Activated naive CD4-positive, alpha-beta T cell treated with anti-CD3 and anti-CD28 coated beads, Interleukin-2, amount 10 ng/mL, durations not matched to agents 7 days and 5 days (primary cell): ENCODE data around the gene HSD17B3.
"Not testable (repeated sequence)": the region's sequence is repeated elsewhere in the genome, so short reads cannot be mapped to it uniquely, and the experiment has no call there.

Source experiments
- CTCF ChIA-PET: fragments of 350-600 bp; sonication (Branson Sonifier 250); formaldehyde crosslinking; loops from one replicate; lab custom pipeline; 2021; ENCODE audit warnings: antibody characterized with exemption; lab: Charles Lee
- DNase-seq: peaks from one replicate; pipeline ENCODE4 v3.0.0-alpha.2; 2020
- H3K27ac Mint-ChIP-seq: one replicate; pipeline ENCODE4 v1.8.0; 2021; ENCODE audit warnings: mild to moderate bottlenecking, moderate library complexity, mixed read lengths
- H3K27me3 Mint-ChIP-seq: one replicate; pipeline ENCODE4 v1.8.0; 2021; ENCODE audit warnings: mild to moderate bottlenecking, mixed read lengths
- H3K36me3 Mint-ChIP-seq: one replicate; pipeline ENCODE4 v1.8.0; 2021; ENCODE audit warnings: mixed read lengths
- H3K4me1 Mint-ChIP-seq: one replicate; pipeline ENCODE4 v1.8.0; 2021; ENCODE audit warnings: mixed read lengths
- H3K4me3 Mint-ChIP-seq: one replicate; pipeline ENCODE4 v1.8.0; 2021; ENCODE audit warnings: mild to moderate bottlenecking, moderate library complexity, mixed read lengths
- H3K9me3 Mint-ChIP-seq: one replicate; pipeline ENCODE4 v1.8.0; 2021; ENCODE audit warnings: mixed read lengths

Gene HSD17B3

DNA sequence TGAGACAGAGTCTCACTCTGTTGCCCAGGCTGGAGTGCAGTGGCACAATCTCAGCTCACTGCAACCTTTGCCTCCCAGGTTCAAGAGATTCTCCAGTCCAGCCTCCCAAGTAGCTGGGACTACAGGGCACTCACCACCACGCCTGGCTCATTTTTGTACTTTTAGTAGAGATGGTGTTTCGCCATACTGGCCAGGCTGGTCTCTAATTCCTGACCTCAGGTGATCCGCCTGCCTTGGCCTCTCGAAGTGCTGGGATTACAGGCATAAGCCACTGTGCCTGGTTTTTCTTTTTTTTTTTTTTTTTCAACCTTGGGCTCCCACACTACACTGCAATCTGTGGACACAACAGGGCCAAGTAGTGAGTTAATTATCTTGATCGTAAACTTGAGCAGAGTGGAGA lies 20.8 kb upstream of the HSD17B3 start:
- CTCF ChIA-PET = interaction anchor here (1.1 kb wide), 1 partner anchor 90 kb away, joined by 4 read pairs; no protein-coding TSS in a partner anchor
- not testable (repeated sequence) for H3K27ac Mint-ChIP-seq

DNA sequence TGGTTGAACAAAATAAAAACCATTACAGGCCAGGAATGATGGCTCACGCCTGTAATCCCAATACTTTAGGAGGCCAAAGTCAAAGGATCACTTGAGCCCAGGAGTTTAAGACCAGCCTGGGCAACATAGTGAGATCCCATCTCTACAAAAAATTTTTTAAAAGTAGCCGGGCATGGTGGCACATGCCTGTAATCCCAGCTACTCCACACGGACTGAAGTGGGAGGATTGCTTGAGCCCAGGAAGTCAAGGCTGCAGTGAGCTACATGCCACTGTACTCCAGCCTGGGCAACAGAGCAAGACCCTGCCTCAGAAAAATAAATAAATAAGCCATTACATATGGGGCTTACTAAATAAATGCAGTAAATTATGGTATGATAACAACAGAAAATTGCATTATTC lies 20.2 kb upstream of the HSD17B3 start:
- H3K27ac Mint-ChIP-seq, H3K36me3 Mint-ChIP-seq, H3K4me1 Mint-ChIP-seq, DNase-seq, CTCF ChIA-PET, H3K27me3 Mint-ChIP-seq, H3K4me3 Mint-ChIP-seq, H3K9me3 Mint-ChIP-seq: not testable (repeated sequence)

More for the DNA sequence above, 20.8 kb upstream of the HSD17B3 start:
- H3K4me1 Mint-ChIP-seq, DNase-seq, H3K9me3 Mint-ChIP-seq, H3K4me3 Mint-ChIP-seq, H3K27me3 Mint-ChIP-seq, H3K36me3 Mint-ChIP-seq: not testable (repeated sequence)

DNA sequence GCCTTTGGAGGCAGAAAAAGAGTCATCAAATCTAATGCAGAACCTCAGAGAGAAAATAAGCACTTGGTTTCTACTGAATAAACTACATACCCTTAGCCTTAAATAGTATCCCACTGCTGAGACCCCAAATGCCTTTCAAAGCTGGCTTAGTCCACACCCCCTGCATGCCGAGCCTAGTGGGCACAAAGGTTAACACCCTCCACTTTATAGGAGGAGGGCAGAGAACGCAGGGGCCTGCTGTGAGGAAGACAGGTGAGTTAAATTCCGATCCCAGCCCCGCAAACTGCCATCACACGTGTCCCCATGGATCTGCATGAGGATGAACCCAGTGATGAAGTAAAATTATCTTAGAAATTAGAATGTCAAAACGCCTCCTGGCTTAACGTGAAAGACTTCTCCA lies 19.5 kb upstream of the HSD17B3 start:
- Mint-ChIP-seq H3K4me1 (no peaks in the 10 kb centered on the region), H3K9me3 (no peaks in the 10 kb centered on the region), H3K4me3 (no peak overlapping the region), H3K36me3 (no peaks in the 10 kb centered on the region), H3K27me3 (peaks cover 4% of the 10 kb centered on the region), H3K27ac (no peak overlapping the region)
- CTCF ChIA-PET = no interaction called here
- DNase-seq = no peak

DNA sequence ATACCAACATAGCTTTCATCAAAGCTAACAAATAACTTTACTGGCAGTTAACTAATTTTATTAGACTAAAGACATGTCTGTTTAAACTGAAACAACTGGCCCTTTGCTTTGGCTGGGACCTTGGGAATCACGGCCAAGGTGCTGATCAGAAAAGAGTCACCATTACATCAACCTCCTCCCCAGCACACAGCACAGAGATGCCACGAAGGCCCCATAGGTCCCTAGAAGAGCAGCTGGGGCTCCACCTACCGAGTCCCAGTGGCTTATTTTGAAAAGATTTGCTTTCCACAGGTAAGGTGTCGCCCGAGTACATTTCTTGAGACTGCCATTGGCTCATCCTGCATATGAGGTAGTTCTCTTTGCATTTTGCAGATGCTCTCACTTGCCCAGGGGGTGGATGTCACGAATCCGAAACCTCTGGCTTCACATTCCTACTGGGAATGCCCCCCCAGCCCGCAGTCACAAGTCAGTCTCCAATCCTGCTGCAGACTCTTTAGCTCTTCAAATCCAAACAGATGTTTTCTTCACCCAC lies 18.8 kb upstream of the HSD17B3 start:
- Mint-ChIP-seq H3K9me3 (no peaks in the 10 kb centered on the region), H3K4me1 (no peaks in the 10 kb centered on the region), H3K4me3 (no peak overlapping the region), H3K36me3 (no peaks in the 10 kb centered on the region), H3K27me3 (peaks cover 4% of the 10 kb centered on the region), H3K27ac (no peak overlapping the region)
- DNase-seq = no peak
- CTCF ChIA-PET = interaction anchor here (0.8 to 1.1 kb wide), 2 partner anchors 63 to 89 kb away, joined by 3 read pairs; partner anchors contain the start of gene SLC35D2

- CTCF ChIA-PET = no interaction called here
- H3K27me3 Mint-ChIP-seq = peaks cover 4% of the 10 kb centered on the region
- H3K9me3 Mint-ChIP-seq = peaks cover 5% of the 10 kb centered on the region
- H3K4me3 Mint-ChIP-seq = no peak overlapping the region
- H3K4me1 Mint-ChIP-seq = no peaks in the 10 kb centered on the region
- no peak overlapping the region for H3K27ac Mint-ChIP-seq
- no peaks in the 10 kb centered on the region for H3K36me3 Mint-ChIP-seq
- DNase-seq = no peak
These were observed 17.1 kb upstream of the HSD17B3 start for GRCh38 chr9:96318921-96319565.

DNA sequence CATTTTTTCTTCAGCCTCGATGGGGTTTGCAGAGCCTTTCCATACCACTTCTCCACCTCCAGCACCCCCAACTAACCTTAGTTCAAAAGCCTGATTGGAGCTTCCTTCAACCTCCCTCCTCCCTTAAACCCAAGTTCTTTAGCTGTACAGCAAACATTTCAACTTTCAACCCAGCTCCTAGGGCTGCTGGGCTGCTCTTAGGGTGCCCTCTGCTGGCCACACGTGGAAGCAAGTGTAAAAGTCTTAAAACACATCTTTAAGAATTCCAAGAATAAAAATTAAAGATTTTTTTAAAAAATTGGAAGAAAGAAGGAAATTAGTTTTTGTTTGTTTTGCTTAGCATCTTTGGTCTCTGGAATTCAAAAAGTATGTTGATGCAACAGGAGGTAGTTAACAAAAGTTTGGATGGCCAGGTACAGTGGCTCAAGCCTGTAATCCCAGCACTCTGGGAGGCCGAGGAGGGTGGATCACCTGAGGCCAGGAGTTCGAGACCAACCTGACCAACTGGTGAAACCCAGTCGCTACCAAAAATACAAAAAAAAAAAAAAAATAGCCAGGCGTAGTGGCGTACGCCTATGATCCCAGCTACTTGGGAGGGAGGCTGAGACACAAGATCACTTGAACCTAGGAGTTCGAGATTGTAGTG lies 15.5 kb upstream of the HSD17B3 start:
- Mint-ChIP-seq H3K9me3 (peaks cover 13% of the 10 kb centered on the region), H3K4me1 (no peaks in the 10 kb centered on the region), H3K36me3 (no peaks in the 10 kb centered on the region), H3K27me3 (peaks cover 4% of the 10 kb centered on the region), H3K27ac (no peak overlapping the region), H3K4me3 (no peak overlapping the region)
- CTCF ChIA-PET = interaction anchor here (0.7 to 2.5 kb wide), 15 partner anchors 9 to 652 kb away, joined by 3 to 21 read pairs (median 4); no protein-coding TSS in a partner anchor
- peak; percentile 59 for DNase-seq

GRCh38 chr9:96309850-96310249 lies 7.9 kb upstream of the HSD17B3 start:
- CTCF ChIA-PET = interaction anchor here (1.4 kb wide), 1 partner anchor 18 kb away, joined by 3 read pairs; no protein-coding TSS in a partner anchor
- H3K9me3 Mint-ChIP-seq = peaks cover 16% of the 10 kb centered on the region
- H3K27ac Mint-ChIP-seq = no peak overlapping the region
- peaks cover 5% of the 10 kb centered on the region for H3K27me3 Mint-ChIP-seq
- no peaks in the 10 kb centered on the region for H3K4me1 Mint-ChIP-seq
- no peaks in the 10 kb centered on the region for H3K36me3 Mint-ChIP-seq
- DNase-seq = no peak
- H3K4me3 Mint-ChIP-seq = no peak overlapping the region

GRCh38 chr9:96306958-96307357 lies 5.0 kb upstream of the HSD17B3 start:
- H3K36me3 Mint-ChIP-seq, DNase-seq, H3K27me3 Mint-ChIP-seq, H3K4me3 Mint-ChIP-seq, H3K9me3 Mint-ChIP-seq, H3K4me1 Mint-ChIP-seq, H3K27ac Mint-ChIP-seq: not testable (repeated sequence)
- CTCF ChIA-PET = interaction anchor here (1.0 kb wide), 1 partner anchor 21 kb away, joined by 3 read pairs; no protein-coding TSS in a partner anchor

DNA sequence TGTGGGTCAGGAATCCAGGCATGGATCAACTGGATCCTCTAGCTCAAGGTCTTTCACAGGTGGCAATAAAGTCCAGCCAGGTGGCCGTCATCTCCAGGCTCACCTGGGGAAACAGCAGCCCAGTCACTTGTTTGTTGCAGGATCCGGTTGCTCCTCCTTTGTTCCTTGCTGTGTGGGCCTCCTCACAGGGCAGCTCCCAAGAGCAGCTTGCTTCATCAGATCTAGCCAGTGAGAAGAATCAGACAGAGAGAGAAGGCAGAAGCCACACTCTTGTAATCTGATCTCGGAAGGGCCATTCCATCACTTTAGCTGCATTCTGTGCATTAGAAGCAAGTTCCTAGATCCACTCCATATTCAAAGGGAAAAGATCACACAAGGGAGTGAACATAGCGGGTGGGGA lies 3.2 kb upstream of the HSD17B3 start:
- no peaks in the 10 kb centered on the region for H3K4me1 Mint-ChIP-seq
- CTCF ChIA-PET = interaction anchor here (0.6 kb wide), 1 partner anchor 707 kb away, joined by 3 read pairs; no protein-coding TSS in a partner anchor
- no peaks in the 10 kb centered on the region for H3K9me3 Mint-ChIP-seq
- H3K36me3 Mint-ChIP-seq = no peaks in the 10 kb centered on the region
- H3K27me3 Mint-ChIP-seq = peaks cover 9% of the 10 kb centered on the region
- H3K27ac Mint-ChIP-seq = no peak overlapping the region
- DNase-seq = no peak
- H3K4me3 Mint-ChIP-seq = no peak overlapping the region

DNA sequence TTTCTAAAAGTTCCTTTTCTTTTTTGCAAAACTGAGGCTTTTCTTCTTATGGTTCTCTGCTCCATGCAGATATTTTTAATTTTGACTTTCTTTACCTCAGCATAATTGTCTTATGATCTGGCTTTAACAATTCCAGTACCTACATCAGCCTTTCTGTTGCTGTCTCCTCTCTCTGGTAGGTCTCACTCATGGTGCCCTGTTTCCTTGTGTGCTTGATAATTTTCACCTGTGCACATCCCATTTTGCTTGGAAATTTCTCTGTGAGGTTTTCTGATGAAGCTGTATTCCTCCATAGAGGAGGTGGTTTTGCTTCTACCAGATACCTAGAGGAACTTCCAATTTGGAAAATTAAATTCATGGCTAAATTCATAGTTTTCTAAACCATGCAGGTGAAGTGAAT lies 2.3 kb upstream of the HSD17B3 start:
- Mint-ChIP-seq H3K9me3 (no peaks in the 10 kb centered on the region), H3K4me3 (no peak overlapping the region), H3K36me3 (no peaks in the 10 kb centered on the region), H3K27ac (no peak overlapping the region), H3K27me3 (peaks cover 9% of the 10 kb centered on the region), H3K4me1 (no peaks in the 10 kb centered on the region)
- DNase-seq = no peak
- CTCF ChIA-PET = no interaction called here

- DNase-seq = no peak
These were observed 2.2 kb downstream of the HSD17B3 start for GRCh38 chr9:96299823-96300222.

DNA sequence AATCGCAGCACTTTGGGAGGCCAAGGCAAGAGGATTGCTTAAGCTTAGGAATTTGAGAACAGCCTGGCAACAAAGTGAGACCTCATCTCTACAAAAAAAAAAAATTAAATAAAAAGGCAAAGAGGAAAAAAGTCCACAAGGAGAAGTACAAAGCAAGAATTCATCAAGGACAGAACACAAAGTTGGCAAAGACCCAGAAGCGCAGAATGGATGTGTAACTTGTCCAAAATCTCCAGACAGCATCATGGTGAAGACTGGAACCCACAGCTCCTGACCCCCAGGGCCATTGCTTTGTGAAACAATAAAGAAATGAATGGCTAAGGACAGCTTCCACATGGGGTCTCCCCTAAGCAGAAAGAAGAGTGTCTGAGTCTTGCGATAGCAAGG lies 7.8 kb downstream of the HSD17B3 start:
- Mint-ChIP-seq H3K27me3 (peaks cover 4% of the 10 kb centered on the region), H3K27ac (no peak overlapping the region), H3K9me3 (no peaks in the 10 kb centered on the region), H3K36me3 (no peaks in the 10 kb centered on the region), H3K4me3 (no peak overlapping the region), H3K4me1 (no peaks in the 10 kb centered on the region)
- CTCF ChIA-PET = no interaction called here
- DNase-seq = no peak

More at GRCh38 chr9:96299823-96300222, 2.2 kb downstream of the HSD17B3 start:
- H3K4me3 Mint-ChIP-seq = no peak overlapping the region
- CTCF ChIA-PET = no interaction called here
- H3K27me3 Mint-ChIP-seq = peaks cover 4% of the 10 kb centered on the region
- no peaks in the 10 kb centered on the region for H3K4me1 Mint-ChIP-seq
- no peak overlapping the region for H3K27ac Mint-ChIP-seq
- no peaks in the 10 kb centered on the region for H3K36me3 Mint-ChIP-seq
- no peaks in the 10 kb centered on the region for H3K9me3 Mint-ChIP-seq

- H3K27me3 Mint-ChIP-seq = peaks cover 4% of the 10 kb centered on the region
- CTCF ChIA-PET = no interaction called here
These were observed 8.3 kb downstream of the HSD17B3 start for GRCh38 chr9:96293498-96294158.

DNA sequence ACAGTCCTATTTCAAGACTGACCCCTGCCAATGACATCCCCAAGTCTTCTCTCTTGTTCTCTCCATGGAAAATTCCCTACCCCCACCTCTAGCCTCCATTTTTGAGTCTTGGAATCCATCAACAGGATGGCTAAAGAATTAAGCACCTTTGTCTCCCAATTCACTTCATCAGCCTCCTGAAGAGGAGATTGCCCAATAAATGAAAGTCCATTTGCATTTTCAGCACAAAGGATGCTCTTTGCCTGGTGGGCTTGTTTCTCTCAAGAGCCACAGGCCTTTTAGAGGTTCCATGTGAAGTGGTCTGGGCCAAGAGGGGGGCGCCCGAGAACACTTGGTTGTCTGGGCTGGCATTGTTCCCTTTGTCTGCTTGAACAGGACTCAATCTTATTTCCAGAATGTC lies 12.6 kb downstream of the HSD17B3 start:
- H3K4me1 Mint-ChIP-seq = no peaks in the 10 kb centered on the region
- H3K27ac Mint-ChIP-seq = no peak overlapping the region
- no peak overlapping the region for H3K4me3 Mint-ChIP-seq
- CTCF ChIA-PET = no interaction called here
- H3K9me3 Mint-ChIP-seq = peaks cover 2% of the 10 kb centered on the region
- peaks cover 2% of the 10 kb centered on the region for H3K27me3 Mint-ChIP-seq
- H3K36me3 Mint-ChIP-seq = no peaks in the 10 kb centered on the region
- no peak for DNase-seq

More at GRCh38 chr9:96293498-96294158, 8.3 kb downstream of the HSD17B3 start:
- H3K27ac Mint-ChIP-seq = no peak overlapping the region
- H3K9me3 Mint-ChIP-seq = no peaks in the 10 kb centered on the region
- no peak for DNase-seq
- H3K4me3 Mint-ChIP-seq = no peak overlapping the region
- no peaks in the 10 kb centered on the region for H3K36me3 Mint-ChIP-seq
- no peaks in the 10 kb centered on the region for H3K4me1 Mint-ChIP-seq
